AG04449 (cell line): ENCODE measurements around the gene SIMC1.

Source experiments
- CTCF ChIA-PET: fragments of 350-600 bp; formaldehyde crosslinking; extraction: SDS; loops from one replicate; lab custom pipeline; 2021; ENCODE audit warnings: antibody characterized with exemption; lab: Yijun Ruan, JAX
- POLR2A ChIA-PET: fragments of 400-600, 350-600 bp; formaldehyde crosslinking; extraction: SDS; loops from one replicate; lab custom pipeline; 2020; ENCODE audit warnings: antibody characterized with exemption, inconsistent platforms; lab: Yijun Ruan, JAX
- DNase-seq: peaks from one replicate; pipeline ENCODE4 v3.0.0-alpha.2; 2010; ENCODE audit warnings: low read depth, low spot score
- H3K4me3 ChIP-seq: 2 replicates; pipeline ENCODE4 v1.5.1; 2011; ENCODE audit warnings: low read depth, mild to moderate bottlenecking, control low read depth, low read length
- CTCF ChIP-seq: IDR thresholded peaks from one replicate; pipeline ENCODE4 v1.5.1; 2011; ENCODE audit warnings: mild to moderate bottlenecking, moderate library complexity, low read length, control low read depth, inconsistent platforms; ENCODE audit not compliant: insufficient read depth; ENCODE audit errors: missing control alignments

SIMC1 gene

GRCh38 chr5:176394881-176395675, 156.9 kb downstream of the SIMC1 start:
- POLR2A ChIA-PET = no interaction called here
- no peak for TF ChIP-seq CTCF
- CTCF ChIA-PET = interaction anchor here (0.8 to 1.1 kb wide), 2 partner anchors 12 to 53 kb away, joined by 3 to 6 read pairs; partner anchors contain the start of gene FAF2
- H3K4me3 ChIP-seq = no peak overlapping the region
- no peak for DNase-seq
